Measurements from ENCODE around the gene HJURP. TPM values are rescaled to one million over a fixed set of nuclear protein-coding genes. Genes with fewer than 3 reads are reported as not detected.

HJURP gene
- total and polyA plus RNA-seq, 9 of the 15 experiments (the other 6 are each of a cell fraction or from before 2014, with no cell fraction given): 13.8 to 102 (median 28.3) TPM

- H3K9me1 ChIP-seq (ENCODE audit: control insufficient read depth, insufficient read depth, low read length): no peaks in the 10 kb centered on the region
- in situ Hi-C loops (cut with MboI): no loop called here
- intact Hi-C loops (cut with micrococcal nuclease): no loop called here
- peaks cover 2 to 28% of the 10 kb centered on the region in 2 experiments; a peak in 3 of 5 replicates for H3K27me3 ChIP-seq (ENCODE audit: control insufficient read depth in 2 of 2, insufficient read depth in 2 of 2, low read length in 2 of 2)
- H2AFZ ChIP-seq (ENCODE audit: low read depth, low read length): no peak overlapping the region
- WGBS (ENCODE audit: insufficient coverage, low coverage, missing lambda C conversion rate): 4% methylated on average over 3 of the region's 3 CpGs
- H3K36me3 ChIP-seq (ENCODE audit: control insufficient read depth, insufficient read depth, low read length): no peaks in the 10 kb centered on the region
- no peaks in the 10 kb centered on the region; a peak in 1 of 5 replicates for H3K4me1 ChIP-seq (replicated peaks in 1 of 2; ENCODE audit: control insufficient read depth in 2 of 2, insufficient read depth in 2 of 2, low read length in 2 of 2)
- H3K79me2 ChIP-seq (ENCODE audit: control insufficient read depth, insufficient read depth, low read length): no peaks in the 10 kb centered on the region
- POLR2A ChIA-PET: interaction anchor here (0.6 to 0.8 kb wide), 2 partner anchors 10 to 167 kb away, joined by 3 to 4 read pairs; no protein-coding TSS in a partner anchor
- TF ChIP-seq ZKSCAN8 (CRISPR knock-in tag; IDR thresholded peaks at IDR 0.05) (no peak), STAT5B (CRISPR knock-in tag; IDR thresholded peaks at IDR 0.05) (no peak), ERF (CRISPR knock-in tag; IDR thresholded peaks at IDR 0.05) (no peak), ZNF197 (CRISPR knock-in tag; IDR thresholded peaks at IDR 0.05; ENCODE audit: low read depth) (no peak), TSHZ1 (CRISPR knock-in tag; IDR thresholded peaks at IDR 0.05) (no peak), NRF1 (conservative IDR thresholded peaks at IDR 0.05 in 1 of 2, IDR thresholded peaks at IDR 0.05 in 1 of 2) (no peak), PYGO2 (tag; IDR thresholded peaks at IDR 0.05) (no peak), HDAC6 (IDR thresholded peaks at IDR 0.05; ENCODE audit: low read depth, low read length) (no peak)
- DNase-seq (ENCODE audit: extremely low read depth in 1 of 4, low spot score in 3 of 4) (no peak), FAIRE-seq (no peak), ATAC-seq (no peak)
- CTCF ChIA-PET (ENCODE audit: low intra/inter-chr PET ratio): no interaction called here
- H3K27ac ChIP-seq (ENCODE audit: extremely low read depth, low read depth, low read length): no peak overlapping the region
- no peak overlapping the region for H3K4me2 ChIP-seq (ENCODE audit: insufficient read depth, low read length)
- H3K4me3 ChIP-seq: no peak overlapping the region
- H4K20me1 ChIP-seq (replicated peaks; ENCODE audit: control insufficient read depth, insufficient read depth, low read length): no peaks in the 10 kb centered on the region
- no peak overlapping the region for H3K9ac ChIP-seq (ENCODE audit: insufficient read depth in 1 of 2, low read depth in 2 of 2, low read length in 2 of 2)
- no TSS peak for BruUV-seq (replicated peaks)
- no peaks in the 10 kb centered on the region for H3K9me3 ChIP-seq (replicated peaks; ENCODE audit: control insufficient read depth, insufficient read depth, low read depth, low read length)
Measured at GRCh38 chr2:233813236-233814055, 40.9 kb downstream of the HJURP start.

Data from K562 (cell line).